CD14-positive monocyte (primary cell): Measurements from ENCODE around the gene WDFY4. TPM values are rescaled to one million over a fixed set of nuclear protein-coding genes. Genes with fewer than 3 reads are reported as not detected.

Experiments used
- DNase-seq, 3 donors: peaks; one replicate each; pipeline ENCODE4 v3.0.0-alpha.2; 2011 to 2022
- H2AFZ ChIP-seq: 2 replicates; pipeline ENCODE4 v1.6.0; 2012; ENCODE audit warnings: mild to moderate bottlenecking, low read depth, low read length, inconsistent platforms; ENCODE audit not compliant: insufficient read depth, poor library complexity, severe bottlenecking
- H3K27ac ChIP-seq, 2 donors: 1 replicate in 1 of 2; 2 replicates in 1 of 2; pipeline ENCODE4 v1.5.1; 2012 to 2013; ENCODE audit warnings: low read length in 2 of 2, control low read depth in 1 of 2, inconsistent platforms in 1 of 2, low read depth in 1 of 2, mild to moderate bottlenecking in 1 of 2
- H3K27me3 ChIP-seq, 2 donors: one replicate each; pipeline versions ENCODE4 v1.6.0 to v1.6.1; 2011 to 2013; ENCODE audit warnings: low read length in 2 of 2; ENCODE audit not compliant: control insufficient read depth in 2 of 2, insufficient read depth in 2 of 2
- H3K36me3 ChIP-seq, 2 donors: replicated peaks in 1 of 2; 1 replicate in 1 of 2; 2 replicates in 1 of 2; pipeline versions ENCODE4 v1.5.1 to v1.6.1; 2012 to 2013; ENCODE audit warnings: low read length in 2 of 2, control low read depth in 1 of 2, inconsistent platforms in 1 of 2, mild to moderate bottlenecking in 1 of 2; ENCODE audit not compliant: insufficient read depth in 2 of 2, control insufficient read depth in 1 of 2
- H3K4me1 ChIP-seq, 2 donors: 1 replicate in 1 of 2; 2 replicates in 1 of 2; pipeline versions ENCODE4 v1.5.1 to v1.6.1; 2012 to 2013; ENCODE audit warnings: low read length in 2 of 2, control low read depth in 1 of 2, inconsistent platforms in 1 of 2, mild to moderate bottlenecking in 1 of 2, moderate library complexity in 1 of 2; ENCODE audit not compliant: insufficient read depth in 2 of 2, control insufficient read depth in 1 of 2
- H3K4me2 ChIP-seq: replicated peaks from 2 replicates; pipeline ENCODE3; 2012; ENCODE audit warnings: low read length, moderate library complexity, mild to moderate bottlenecking; ENCODE audit not compliant: poor library complexity, severe bottlenecking; ENCODE audit errors: extremely low read depth
- H3K4me3 ChIP-seq, 3 experiments: fragments of 200-600 bp in 1 of 3; sonication (generic) in 1 of 3; replicated peaks in 1 of 3; 1 replicate in 2 of 3; 2 replicates in 1 of 3; pipeline ENCODE4 v1.5.1; 2011 to 2013; ENCODE audit warnings: low read length in 3 of 3, mild to moderate bottlenecking in 3 of 3, control low read depth in 2 of 3, low read depth in 2 of 3, inconsistent platforms in 1 of 3, moderate library complexity in 1 of 3
- H3K79me2 ChIP-seq: 2 replicates; pipeline ENCODE4 v1.6.0; 2012; ENCODE audit warnings: mild to moderate bottlenecking, control low read depth, inconsistent platforms, low read length, moderate library complexity; ENCODE audit not compliant: insufficient read depth
- H3K9ac ChIP-seq: 2 replicates; pipeline ENCODE4 v1.6.0; 2017; ENCODE audit warnings: low read length, mild to moderate bottlenecking; ENCODE audit not compliant: insufficient read depth, poor library complexity, severe bottlenecking
- H3K9me3 ChIP-seq, 2 donors: replicated peaks in 1 of 2; 1 replicate in 1 of 2; 2 replicates in 1 of 2; pipeline versions ENCODE4 v1.5.1 to v1.6.1; 2012 to 2013; ENCODE audit warnings: low read length in 2 of 2, control low read depth in 1 of 2; ENCODE audit not compliant: control insufficient read depth in 1 of 2, insufficient read depth in 1 of 2
- H4K20me1 ChIP-seq: 2 replicates; pipeline ENCODE4 v1.6.0; 2012; ENCODE audit warnings: mild to moderate bottlenecking, low read length, control low read depth, moderate library complexity; ENCODE audit not compliant: insufficient read depth
- H3K27ac Mint-ChIP-seq, 7 donors: one replicate each; pipeline ENCODE4 v1.8.0; 2020; ENCODE audit warnings: mild to moderate bottlenecking in 7 of 7, mixed read lengths in 7 of 7, moderate library complexity in 6 of 7, inconsistent platforms in 2 of 7
- H3K27me3 Mint-ChIP-seq, 3 donors: one replicate each; pipeline ENCODE4 v1.8.0; 2021 to 2022; ENCODE audit warnings: low read depth in 3 of 3, mild to moderate bottlenecking in 3 of 3, mixed read lengths in 3 of 3, moderate library complexity in 3 of 3, inconsistent platforms in 1 of 3
- H3K36me3 Mint-ChIP-seq, 2 donors: one replicate each; pipeline ENCODE4 v1.8.0; 2020; ENCODE audit warnings: mixed read lengths in 2 of 2, inconsistent platforms in 1 of 2, mild to moderate bottlenecking in 1 of 2
- H3K4me1 Mint-ChIP-seq: one replicate; pipeline ENCODE4 v1.8.0; 2020; ENCODE audit warnings: mild to moderate bottlenecking, mixed read lengths
- H3K4me3 Mint-ChIP-seq, 2 donors: one replicate each; pipeline ENCODE4 v1.8.0; 2020; ENCODE audit warnings: mild to moderate bottlenecking in 2 of 2, mixed read lengths in 2 of 2, moderate library complexity in 1 of 2
- H3K9me3 Mint-ChIP-seq, 7 donors: one replicate each; pipeline ENCODE4 v1.8.0; 2020 to 2022; ENCODE audit warnings: mixed read lengths in 7 of 7, mild to moderate bottlenecking in 6 of 7, moderate library complexity in 6 of 7, inconsistent platforms in 2 of 7
- WGBS: methylation state at CpG from one replicate; pipeline ENCODE4 v1.1.5; 2013; ENCODE audit warnings: missing lambda C conversion rate; ENCODE audit not compliant: insufficient coverage; 5-methylcytosine and 5-hydroxymethylcytosine counted together
- intact Hi-C, 2 donors: fragments of 100-400 bp; cut with micrococcal nuclease; formaldehyde crosslinking; loops; one replicate each; pipeline versions ENCODE4 v1.15.0 to v1.15.1; 2023
- polyA plus RNA-seq, 3 donors: library from polyadenylated mRNA; depleted of rRNA in 1 of 3; unstranded in 2 of 3; stranded (reverse) in 1 of 3; fragments of 300-500 nt in 2 of 3; fragments of >200 nt in 1 of 3; fragmentation: Illumina TruSeq in 2 of 3; gene quantifications; 1 replicate in 2 of 3; 2 replicates in 1 of 3; pipeline ENCODE4 v1.2.3, GENCODE V29; 2012 to 2021
- TF ChIP-seq, protein P1 (sequence below): fragments of 200-600 bp; IDR thresholded peaks from one replicate; pipeline ENCODE4 v1.8.0; 2022; ENCODE audit warnings: antibody characterized with exemption, mild to moderate bottlenecking

Gene WDFY4
- polyA plus RNA-seq, 3 donors = 7.5 to 36.1 (median 9.8) TPM

DNA sequence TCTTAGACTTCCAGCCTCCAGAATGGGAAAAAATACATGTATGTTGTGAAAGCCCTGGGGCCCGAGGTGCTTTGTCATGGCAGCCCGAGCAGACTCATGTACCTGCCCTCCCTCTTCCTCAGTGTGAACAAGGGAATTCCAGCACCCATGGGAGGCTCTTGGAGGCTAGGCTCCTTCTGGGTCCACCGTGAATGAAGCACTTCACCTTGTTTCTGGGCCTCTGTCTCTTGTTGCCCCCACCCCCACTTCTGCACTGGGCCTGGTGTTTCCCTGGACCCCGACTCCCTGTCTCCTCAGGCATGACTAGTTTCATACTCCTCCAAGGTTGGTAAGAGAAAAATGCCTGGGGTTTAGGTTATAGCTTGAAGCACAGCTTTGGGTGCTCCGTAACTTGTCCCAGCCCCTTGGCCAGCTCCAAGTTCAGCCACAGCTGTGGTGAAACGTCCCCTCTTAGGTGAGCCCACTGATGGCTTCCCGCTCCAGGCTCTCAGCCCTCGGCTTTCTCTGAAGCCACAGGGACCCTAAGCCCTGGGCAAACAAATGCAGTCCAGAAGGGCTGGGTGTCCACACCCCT lies 49.6 kb upstream of the WDFY4 start:
- peaks cover 0 to 4% (median 0%) of the 10 kb centered on the region in 7 donors for H3K9me3 Mint-ChIP-seq
- Histone ChIP-seq H3K4me2 (peak overlapping the region; percentile 58), H3K9ac (no peak overlapping the region), H3K9me3 (no peaks in the 10 kb centered on the region), H3K4me3 (peak overlapping the region in 1 of 3 experiments; percentile 53), H3K27ac (peak overlapping the region; percentile 46 to 79), H3K79me2 (no peaks in the 10 kb centered on the region), H4K20me1 (no peaks in the 10 kb centered on the region), H3K27me3 (no peaks in the 10 kb centered on the region), H3K4me1 (peaks cover 72 to 73% of the 10 kb centered on the region in 2 donors), H2AFZ (no peak overlapping the region), H3K36me3 (no peaks in the 10 kb centered on the region)
- TF ChIP-seq, protein P1, sequence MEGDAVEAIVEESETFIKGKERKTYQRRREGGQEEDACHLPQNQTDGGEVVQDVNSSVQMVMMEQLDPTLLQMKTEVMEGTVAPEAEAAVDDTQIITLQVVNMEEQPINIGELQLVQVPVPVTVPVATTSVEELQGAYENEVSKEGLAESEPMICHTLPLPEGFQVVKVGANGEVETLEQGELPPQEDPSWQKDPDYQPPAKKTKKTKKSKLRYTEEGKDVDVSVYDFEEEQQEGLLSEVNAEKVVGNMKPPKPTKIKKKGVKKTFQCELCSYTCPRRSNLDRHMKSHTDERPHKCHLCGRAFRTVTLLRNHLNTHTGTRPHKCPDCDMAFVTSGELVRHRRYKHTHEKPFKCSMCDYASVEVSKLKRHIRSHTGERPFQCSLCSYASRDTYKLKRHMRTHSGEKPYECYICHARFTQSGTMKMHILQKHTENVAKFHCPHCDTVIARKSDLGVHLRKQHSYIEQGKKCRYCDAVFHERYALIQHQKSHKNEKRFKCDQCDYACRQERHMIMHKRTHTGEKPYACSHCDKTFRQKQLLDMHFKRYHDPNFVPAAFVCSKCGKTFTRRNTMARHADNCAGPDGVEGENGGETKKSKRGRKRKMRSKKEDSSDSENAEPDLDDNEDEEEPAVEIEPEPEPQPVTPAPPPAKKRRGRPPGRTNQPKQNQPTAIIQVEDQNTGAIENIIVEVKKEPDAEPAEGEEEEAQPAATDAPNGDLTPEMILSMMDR = no peak
- H3K4me3 Mint-ChIP-seq = peak overlapping the region in 1 of 2 donors; percentile 73
- H3K27ac Mint-ChIP-seq = peak overlapping the region; percentile 17 to 94 (median 86)
- H3K36me3 Mint-ChIP-seq = peaks cover 9 to 17% of the 10 kb centered on the region in 2 donors
- peak in 2 of 3 donors; percentile 36 to 58 for DNase-seq
- H3K27me3 Mint-ChIP-seq = peaks cover 17 to 28% (median 20%) of the 10 kb centered on the region in 3 donors
- peaks cover 79% of the 10 kb centered on the region for H3K4me1 Mint-ChIP-seq
- intact Hi-C loops = no loop called here
- WGBS = 62% methylated on average over 7 of the region's 8 CpGs

DNA sequence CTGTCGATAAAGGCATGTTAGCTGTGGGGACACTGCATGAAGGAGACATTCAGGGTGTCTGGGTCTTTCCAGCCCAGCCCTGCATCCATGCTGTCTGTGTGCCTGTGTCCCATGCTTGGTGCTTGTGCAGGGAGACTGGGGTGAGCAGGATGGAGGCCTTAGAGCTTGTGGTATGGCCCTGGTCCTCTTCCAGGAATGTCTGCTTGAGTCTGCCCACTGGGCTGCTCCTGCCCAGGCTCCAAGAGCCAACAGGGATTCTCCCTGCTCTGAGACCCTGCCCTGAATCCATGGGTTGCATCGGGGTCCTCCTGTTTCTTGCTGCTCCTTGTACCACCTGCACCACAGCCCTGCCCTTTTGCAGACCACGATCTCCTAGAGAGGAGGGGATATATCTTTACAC lies 48.4 kb upstream of the WDFY4 start:
- Mint-ChIP-seq H3K4me3 (peak overlapping the region in 1 of 2 donors; percentile 68), H3K27me3 (peaks cover 19 to 28% (median 20%) of the 10 kb centered on the region in 3 donors), H3K36me3 (peaks cover 9 to 17% of the 10 kb centered on the region in 2 donors), H3K9me3 (peaks cover 2 to 8% (median 4%) of the 10 kb centered on the region in 7 donors), H3K27ac (peak overlapping the region in 1 of 7 donors; percentile 70), H3K4me1 (peaks cover 82% of the 10 kb centered on the region)
- Histone ChIP-seq H3K36me3 (no peaks in the 10 kb centered on the region), H4K20me1 (no peaks in the 10 kb centered on the region), H3K79me2 (no peaks in the 10 kb centered on the region), H2AFZ (no peak overlapping the region), H3K9me3 (no peaks in the 10 kb centered on the region), H3K9ac (no peak overlapping the region), H3K4me1 (peaks cover 77 to 81% of the 10 kb centered on the region in 2 donors), H3K27me3 (no peaks in the 10 kb centered on the region), H3K4me3 (no peak overlapping the region), H3K4me2 (no peak overlapping the region), H3K27ac (no peak overlapping the region)
- DNase-seq = peak in 1 of 3 donors; percentile 4
- intact Hi-C loops = no loop called here
- TF ChIP-seq, protein P1 = no peak
- no CpG with 5 or more reads among the region's 3 CpGs for WGBS
